ENCODE results near the gene LTF.

DNA sequence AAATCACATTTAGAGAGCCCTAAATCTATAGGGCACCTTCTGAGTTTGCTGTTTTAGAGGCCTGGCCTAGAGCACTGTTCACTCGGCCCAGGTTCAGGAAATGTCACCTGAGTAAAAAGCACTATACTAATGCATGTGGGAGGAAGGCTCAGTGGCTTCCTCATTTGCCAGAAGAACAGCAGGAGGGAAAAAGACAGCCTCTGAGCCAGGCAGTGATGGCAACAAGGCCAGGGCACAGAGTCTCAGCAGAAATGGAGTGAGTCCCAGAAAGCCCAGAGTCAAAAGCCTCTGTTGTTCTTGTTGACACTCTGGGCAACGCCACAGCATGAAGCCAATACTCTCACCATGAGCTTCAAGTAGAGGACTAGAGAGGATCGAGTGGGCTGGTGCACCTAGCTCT lies 25.9 kb downstream of the LTF start:
- TF ChIP-seq, protein P1, sequence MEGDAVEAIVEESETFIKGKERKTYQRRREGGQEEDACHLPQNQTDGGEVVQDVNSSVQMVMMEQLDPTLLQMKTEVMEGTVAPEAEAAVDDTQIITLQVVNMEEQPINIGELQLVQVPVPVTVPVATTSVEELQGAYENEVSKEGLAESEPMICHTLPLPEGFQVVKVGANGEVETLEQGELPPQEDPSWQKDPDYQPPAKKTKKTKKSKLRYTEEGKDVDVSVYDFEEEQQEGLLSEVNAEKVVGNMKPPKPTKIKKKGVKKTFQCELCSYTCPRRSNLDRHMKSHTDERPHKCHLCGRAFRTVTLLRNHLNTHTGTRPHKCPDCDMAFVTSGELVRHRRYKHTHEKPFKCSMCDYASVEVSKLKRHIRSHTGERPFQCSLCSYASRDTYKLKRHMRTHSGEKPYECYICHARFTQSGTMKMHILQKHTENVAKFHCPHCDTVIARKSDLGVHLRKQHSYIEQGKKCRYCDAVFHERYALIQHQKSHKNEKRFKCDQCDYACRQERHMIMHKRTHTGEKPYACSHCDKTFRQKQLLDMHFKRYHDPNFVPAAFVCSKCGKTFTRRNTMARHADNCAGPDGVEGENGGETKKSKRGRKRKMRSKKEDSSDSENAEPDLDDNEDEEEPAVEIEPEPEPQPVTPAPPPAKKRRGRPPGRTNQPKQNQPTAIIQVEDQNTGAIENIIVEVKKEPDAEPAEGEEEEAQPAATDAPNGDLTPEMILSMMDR (IDR thresholded peaks at IDR 0.05; ENCODE audit: poor library complexity, severe bottlenecking) = no peak
- no peak for TF ChIP-seq RAD21 (conservative IDR thresholded peaks at IDR 0.05)
- TF ChIP-seq POLR2AphosphoS5 (IDR thresholded peaks at IDR 0.05) = no peak
